Eye (tissue), 1 donor: ENCODE measurements around the gene NEUROD1.

Experiments
- DNase-seq: peaks from one replicate; pipeline ENCODE4 v3.0.0-alpha.2; 2015

Gene NEUROD1

DNA sequence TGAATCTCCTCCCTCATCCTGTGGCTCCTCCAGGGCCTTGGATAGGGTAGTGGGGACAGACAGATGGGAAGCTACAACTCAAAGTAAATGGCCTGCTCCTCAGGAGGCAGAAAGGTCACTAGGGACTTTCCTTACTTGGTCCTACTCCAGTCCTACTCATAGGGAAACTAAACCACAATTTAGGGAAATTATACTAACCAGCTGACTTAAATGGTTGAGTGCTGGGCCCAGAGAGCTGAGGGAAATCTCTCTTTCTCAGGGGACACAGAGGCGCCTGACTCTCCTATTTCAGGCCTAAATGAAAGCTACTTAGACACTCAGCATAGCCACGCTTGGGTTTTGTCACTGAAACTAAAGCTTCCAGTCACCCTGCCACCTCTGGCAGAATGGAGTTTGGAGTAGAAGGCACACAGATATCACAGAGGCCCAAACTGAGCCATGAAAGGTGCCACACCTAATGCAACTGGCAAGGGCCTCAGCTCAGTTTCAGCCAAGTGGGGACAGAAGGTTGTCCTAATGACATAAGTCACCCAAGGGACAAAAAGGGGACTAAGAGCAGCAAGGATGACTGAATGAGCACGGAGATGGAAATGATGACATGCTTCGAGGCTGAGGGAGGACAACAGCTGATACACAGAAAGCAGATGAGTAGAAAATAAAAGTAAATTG is 47.5 kb downstream of the NEUROD1 start:
- DNase-seq = peak; percentile 53

DNA sequence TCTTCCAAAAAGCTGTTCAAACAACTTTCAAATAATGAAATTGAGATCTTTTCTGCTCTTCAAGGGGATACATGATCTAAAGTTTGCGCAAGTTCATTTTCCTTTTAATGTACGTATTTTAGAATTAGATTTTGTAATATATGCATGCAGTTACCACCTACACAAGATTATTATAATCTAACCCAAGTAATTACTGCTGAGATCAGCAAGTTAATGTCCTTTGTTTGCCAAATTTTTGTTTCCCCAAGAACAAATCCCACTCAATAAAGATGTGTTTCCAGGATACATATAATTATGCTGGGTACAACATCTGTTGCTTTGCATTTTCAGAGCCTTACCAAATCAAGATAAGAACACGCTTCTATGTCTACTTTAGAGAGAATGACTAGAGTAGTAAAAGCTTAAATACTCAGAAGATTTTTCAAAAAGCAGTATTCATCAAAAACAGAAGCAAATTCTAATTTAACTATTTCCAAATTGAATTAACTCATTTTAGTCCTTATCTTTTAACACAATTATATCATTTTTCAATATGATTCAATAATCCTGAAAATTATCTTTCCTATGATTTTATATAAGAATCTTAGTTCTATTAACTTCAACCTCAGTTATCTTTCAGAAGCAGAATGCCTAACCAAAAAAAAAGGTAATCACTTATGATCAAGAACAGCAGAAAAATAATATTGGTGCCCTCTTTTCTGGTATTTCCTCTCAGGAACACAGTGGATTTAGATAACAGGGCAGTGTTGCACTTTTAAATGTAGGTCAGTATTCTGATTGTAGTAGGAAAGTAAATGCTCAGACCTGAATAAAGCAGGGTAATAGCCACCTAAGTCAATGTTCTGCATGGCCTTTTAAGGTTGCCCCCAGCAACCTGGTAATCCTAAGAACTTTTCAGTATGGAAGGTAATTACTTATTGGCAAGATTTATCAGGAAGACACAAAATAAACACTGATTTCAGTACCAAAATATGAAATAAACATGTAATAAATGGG is 51.4 kb downstream of the NEUROD1 start:
- DNase-seq = no peak

DNA sequence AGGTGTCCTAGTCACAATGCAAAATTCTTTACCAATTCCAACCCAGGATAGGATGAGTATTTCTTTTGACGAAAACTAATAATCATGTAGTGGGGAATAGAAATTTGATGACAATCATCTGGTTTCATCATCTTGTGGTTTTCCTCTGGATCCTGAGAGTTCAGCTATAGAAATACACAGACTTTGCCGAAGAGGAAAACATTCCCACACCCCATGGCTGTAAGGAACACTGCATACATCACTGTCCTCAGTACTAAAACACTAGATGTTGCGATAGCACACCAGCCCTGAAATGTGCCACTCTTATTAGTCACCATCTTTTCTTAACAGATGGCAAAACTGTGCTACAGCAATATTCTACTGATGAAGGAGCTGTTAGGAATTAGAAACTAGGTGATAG is 52.8 kb downstream of the NEUROD1 start:
- DNase-seq = no peak

DNA sequence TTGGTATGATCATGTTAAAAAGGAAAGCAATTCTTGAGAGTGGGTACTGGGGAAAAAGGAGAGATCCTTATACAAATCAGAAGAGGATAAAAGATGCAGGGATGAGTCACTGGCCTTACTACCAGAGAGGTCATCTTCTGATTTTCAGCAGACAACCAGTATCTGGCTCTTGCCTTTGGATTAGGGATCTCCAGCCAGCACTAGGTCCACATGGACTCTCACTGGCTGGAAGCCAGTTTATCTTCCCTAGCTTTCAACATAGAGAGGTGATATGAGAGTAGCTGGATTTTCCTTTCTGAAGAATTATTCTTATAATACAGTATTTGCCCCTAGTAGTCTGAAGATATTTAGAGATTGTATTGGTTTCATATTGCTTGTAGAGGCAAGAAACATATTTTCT is 53.6 kb downstream of the NEUROD1 start:
- DNase-seq = no peak
